ENCODE measurements around the gene TMPRSS7.
"Not testable (repeated sequence)": the region's sequence is repeated elsewhere in the genome, so short reads cannot be mapped to it uniquely, and the experiment has no call there.

TMPRSS7 gene

GRCh38 chr3:112027826-112028225, 6.7 kb upstream of the TMPRSS7 start:
- POLR2A ChIA-PET, result no interaction called here
- DNase-seq (ENCODE audit: low read depth, low spot score), result no peak
- H3K4me3 ChIP-seq (ENCODE audit: low read depth, low read length), result no peak overlapping the region
- CTCF ChIA-PET, result interaction anchor here (1.2 to 2.0 kb wide), 4 partner anchors 11 to 16 kb away, joined by 4 to 8 read pairs (median 6); no protein-coding TSS in a partner anchor
- no peak for TF ChIP-seq CTCF (IDR thresholded peaks at IDR 0.05; ENCODE audit: insufficient read depth, low read length, missing control alignments)

- ChIA-PET POLR2A (no interaction called here), CTCF (interaction anchor here (1.1 to 5.4 kb wide), 3 partner anchors 12 to 42 kb away, joined by 14 to 41 read pairs (median 17); no protein-coding TSS in a partner anchor)
- H3K4me3 ChIP-seq (ENCODE audit: low read depth, low read length), result no peak overlapping the region
- no peak for TF ChIP-seq CTCF (IDR thresholded peaks at IDR 0.05; ENCODE audit: insufficient read depth, low read length, missing control alignments)
- DNase-seq (ENCODE audit: low read depth, low spot score), result no peak
These were observed 3.6 kb upstream of the TMPRSS7 start for GRCh38 chr3:112030901-112031300.

DNA sequence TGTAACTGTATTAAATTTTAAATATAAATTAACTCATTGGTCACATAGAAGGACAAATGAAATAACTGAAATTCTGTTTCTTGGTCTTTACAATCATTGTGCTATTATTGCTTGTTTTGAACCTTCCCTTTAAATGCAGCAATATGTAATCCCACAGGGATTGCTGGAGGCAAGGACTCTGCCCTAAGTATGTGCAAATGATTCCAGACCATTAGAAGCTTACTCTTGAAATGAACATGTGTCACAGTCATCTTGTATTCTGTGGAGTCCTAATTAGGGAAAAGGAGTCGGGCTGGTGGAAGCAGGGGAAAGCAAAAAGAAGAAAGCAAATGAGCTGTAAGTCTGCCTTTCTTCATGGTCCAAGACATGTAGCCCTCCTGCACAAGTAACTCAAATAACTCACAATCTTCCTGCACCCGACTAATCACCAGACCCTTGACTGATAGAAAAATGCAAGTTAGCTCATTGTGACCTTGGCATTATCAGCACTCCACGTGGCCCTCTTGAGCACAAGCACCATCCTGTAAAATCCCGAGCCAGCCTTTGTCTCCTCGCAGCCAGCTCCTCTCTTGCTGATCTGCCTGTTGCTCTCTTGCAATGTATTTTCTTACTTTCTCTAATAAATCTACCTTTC, 2.3 kb upstream of the TMPRSS7 start:
- ChIA-PET CTCF (interaction anchor here (0.7 to 5.4 kb wide), 4 partner anchors 11 to 43 kb away, joined by 3 to 41 read pairs (median 16); no protein-coding TSS in a partner anchor), POLR2A (no interaction called here)
- no peak for TF ChIP-seq CTCF (IDR thresholded peaks at IDR 0.05; ENCODE audit: insufficient read depth, low read length, missing control alignments)
- DNase-seq (ENCODE audit: low read depth, low spot score), result no peak
- no peak overlapping the region for H3K4me3 ChIP-seq (ENCODE audit: low read depth, low read length)

GRCh38 chr3:112035241-112035640, 705 bp downstream of the TMPRSS7 start:
- ChIA-PET POLR2A (no interaction called here), CTCF (interaction anchor here (0.9 to 5.4 kb wide), 5 partner anchors 9 to 45 kb away, joined by 3 to 41 read pairs (median 6); no protein-coding TSS in a partner anchor)
- TF ChIP-seq CTCF (IDR thresholded peaks at IDR 0.05; ENCODE audit: insufficient read depth, low read length, missing control alignments), result no peak
- H3K4me3 ChIP-seq (ENCODE audit: low read depth, low read length), result no peak overlapping the region
- DNase-seq (ENCODE audit: low read depth, low spot score), result no peak

- POLR2A ChIA-PET; DNase-seq (ENCODE audit: low read depth, low spot score); H3K4me3 ChIP-seq (ENCODE audit: low read depth, low read length); CTCF ChIA-PET: not testable (repeated sequence)
These were observed 2.7 kb downstream of the TMPRSS7 start for GRCh38 chr3:112037194-112037593.

GRCh38 chr3:112038863-112039262, 4.3 kb downstream of the TMPRSS7 start:
- POLR2A ChIA-PET, result no interaction called here
- H3K4me3 ChIP-seq (ENCODE audit: low read depth, low read length), result no peak overlapping the region
- CTCF ChIA-PET, result interaction anchor here (1.3 to 1.9 kb wide), 4 partner anchors 14 to 51 kb away, joined by 3 to 8 read pairs (median 4); no protein-coding TSS in a partner anchor
- TF ChIP-seq CTCF (IDR thresholded peaks at IDR 0.05; ENCODE audit: insufficient read depth, low read length, missing control alignments), result no peak
- no peak for DNase-seq (ENCODE audit: low read depth, low spot score)

DNA sequence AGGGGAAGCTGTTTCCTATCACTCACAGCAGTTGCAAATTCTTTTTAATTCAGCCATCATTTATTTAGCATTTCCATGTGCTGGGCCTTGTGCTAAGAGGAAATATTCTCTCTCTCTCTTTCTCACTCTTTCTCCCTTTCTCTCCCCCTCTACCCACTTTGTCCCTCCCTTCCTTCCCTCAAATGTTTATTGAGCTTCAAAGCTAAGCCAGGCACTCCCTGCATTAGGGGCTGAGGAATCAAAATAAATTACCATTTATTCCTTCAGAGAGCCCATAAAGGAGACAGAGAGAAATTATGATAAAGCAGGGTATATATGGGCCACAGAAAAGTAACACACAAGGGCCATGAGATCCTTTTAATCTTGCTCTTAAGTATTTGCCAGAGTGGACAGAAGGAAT, 6.8 kb downstream of the TMPRSS7 start:
- DNase-seq (ENCODE audit: low read depth, low spot score), result no peak
- CTCF ChIA-PET, result interaction anchor here (0.6 to 5.8 kb wide), 8 partner anchors 8 to 324 kb away, joined by 3 to 47 read pairs (median 6); no protein-coding TSS in a partner anchor
- no peak for TF ChIP-seq CTCF (IDR thresholded peaks at IDR 0.05; ENCODE audit: insufficient read depth, low read length, missing control alignments)
- POLR2A ChIA-PET, result no interaction called here
- no peak overlapping the region for H3K4me3 ChIP-seq (ENCODE audit: low read depth, low read length)
